Hematopoietic multipotent progenitor cell treated with erythropoietin and hydrocortisone succinate and interleukin-3 and kit ligand, for 4 days (in vitro differentiated cells): ENCODE data around the gene PLEKHO2.
A peak's percentile ranks its signal among the peaks of the same experiment; 100 is the strongest.

ENCODE experiments used
- DNase-seq: peaks from one replicate; pipeline ENCODE4 v3.0.0-alpha.2; 2015

Gene PLEKHO2

GRCh38 chr15:64828985-64829384, 12.7 kb upstream of the PLEKHO2 start:
- no peak for DNase-seq

DNA sequence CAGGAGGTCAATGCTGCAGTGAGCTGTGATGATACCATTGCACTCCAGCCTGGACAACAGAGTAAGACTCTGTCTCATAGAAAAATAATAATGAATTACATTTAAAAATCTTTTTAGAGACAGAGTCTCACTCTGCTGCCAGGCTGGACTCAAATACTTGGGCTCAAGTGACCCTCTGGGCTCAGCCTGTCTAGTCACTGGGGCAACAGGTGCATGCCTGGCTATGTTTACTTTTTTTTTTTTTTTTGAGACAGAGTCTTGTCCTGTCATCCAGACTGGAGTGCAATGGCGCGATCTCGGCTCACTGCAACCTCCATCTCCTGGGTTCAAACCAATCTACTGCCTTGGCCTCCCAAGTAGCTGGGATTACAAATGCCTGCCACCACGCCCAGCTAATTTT, 8.0 kb upstream of the PLEKHO2 start:
- DNase-seq, result no peak

- DNase-seq, result no peak
These were observed 5.6 kb upstream of the PLEKHO2 start for GRCh38 chr15:64836023-64836536.

- peak; percentile 83 for DNase-seq
These were observed 4.2 kb upstream of the PLEKHO2 start for GRCh38 chr15:64837502-64837901.

- DNase-seq, result no peak
These were observed 713 bp upstream of the PLEKHO2 start for GRCh38 chr15:64841060-64841343.

DNA sequence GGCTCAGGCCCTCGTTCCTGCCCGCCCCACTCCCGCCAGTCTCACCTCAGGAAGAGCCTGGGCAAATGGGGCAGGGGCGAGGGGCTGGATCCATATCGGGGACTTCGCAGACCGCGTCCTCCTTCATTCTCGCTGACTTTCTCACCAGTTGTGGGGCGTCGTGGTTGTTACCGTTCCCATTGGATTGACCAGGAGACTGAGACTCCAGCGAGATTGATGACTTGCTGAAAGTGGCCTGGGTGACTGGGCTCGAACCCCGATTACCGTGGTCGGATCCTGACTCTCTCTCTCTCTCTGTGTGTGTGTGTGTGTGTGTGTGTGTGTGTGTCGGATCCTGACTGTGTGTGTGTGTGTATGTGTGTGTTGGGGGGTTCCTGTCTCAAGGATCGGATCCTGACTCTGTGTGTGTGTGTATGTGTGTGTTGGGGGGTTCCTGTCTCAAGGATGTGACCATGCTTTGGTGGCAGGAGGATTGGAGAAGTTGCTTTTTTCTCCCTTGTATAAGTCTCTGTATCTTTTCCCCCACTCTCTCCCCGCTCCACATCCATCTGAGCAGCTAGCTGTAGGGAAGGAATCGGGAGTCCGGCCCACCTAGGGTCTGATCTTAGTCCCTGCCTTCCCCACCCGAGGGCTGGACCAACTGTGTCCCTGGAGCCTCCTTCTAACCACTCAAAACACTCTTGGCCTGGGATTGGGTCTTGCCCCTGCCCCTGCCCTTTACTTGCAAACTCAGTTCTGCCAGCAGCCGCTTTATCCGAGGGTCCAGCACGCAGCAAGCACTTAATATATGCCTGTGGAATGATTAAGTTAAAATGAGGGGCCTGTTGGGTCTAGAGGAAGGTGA, 603 bp downstream of the PLEKHO2 start:
- DNase-seq, result peak; percentile 45

DNA sequence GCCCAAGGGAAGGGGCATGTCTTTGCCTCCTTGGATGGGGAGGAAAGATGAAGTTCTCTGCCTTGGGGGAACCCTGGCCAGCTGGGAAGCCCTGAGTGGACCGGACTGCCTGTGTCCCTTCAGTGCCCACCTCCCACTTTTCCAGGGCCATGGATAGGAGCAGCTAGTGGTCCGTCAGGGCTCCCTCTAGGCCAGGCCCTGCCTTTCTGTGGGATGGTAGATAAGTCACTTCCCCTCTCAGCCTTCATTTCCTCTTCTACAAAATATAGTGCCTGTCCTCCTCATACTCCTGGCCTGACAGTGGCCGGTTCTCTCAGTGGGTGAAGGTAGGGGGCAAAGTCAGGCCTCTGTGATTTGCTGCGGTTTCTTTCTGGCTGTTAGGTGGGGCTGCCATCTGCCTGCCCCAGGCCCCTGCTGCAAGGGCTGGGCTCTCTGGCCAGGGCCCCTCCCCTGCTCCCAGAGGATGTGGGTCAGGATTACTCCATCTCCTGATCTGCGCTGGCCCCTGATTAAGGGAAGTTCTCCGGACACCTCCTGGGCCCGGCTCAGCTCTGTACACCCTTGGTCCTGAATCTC, 1.4 kb downstream of the PLEKHO2 start:
- DNase-seq, result peak; percentile 88

DNA sequence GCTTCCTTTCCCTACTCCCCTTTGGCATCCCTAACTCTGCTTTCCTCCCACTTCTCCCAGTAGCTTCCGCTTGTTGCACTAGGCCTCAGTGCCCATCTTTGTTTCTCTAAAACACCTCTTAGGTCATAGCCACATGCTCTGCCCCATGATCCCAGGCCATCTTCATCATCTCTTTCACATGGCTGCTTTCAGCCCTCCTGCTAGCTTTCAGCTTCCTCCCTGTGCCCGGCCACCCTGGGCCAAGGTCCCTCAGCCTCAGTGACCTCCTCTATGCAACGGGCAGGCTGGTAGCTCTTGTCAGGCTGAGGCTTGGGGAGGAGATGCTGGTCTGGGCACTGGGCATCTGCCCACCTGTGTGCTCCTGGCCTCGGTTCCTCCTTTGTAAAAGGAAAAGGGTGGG, 2.3 kb downstream of the PLEKHO2 start:
- no peak for DNase-seq

DNA sequence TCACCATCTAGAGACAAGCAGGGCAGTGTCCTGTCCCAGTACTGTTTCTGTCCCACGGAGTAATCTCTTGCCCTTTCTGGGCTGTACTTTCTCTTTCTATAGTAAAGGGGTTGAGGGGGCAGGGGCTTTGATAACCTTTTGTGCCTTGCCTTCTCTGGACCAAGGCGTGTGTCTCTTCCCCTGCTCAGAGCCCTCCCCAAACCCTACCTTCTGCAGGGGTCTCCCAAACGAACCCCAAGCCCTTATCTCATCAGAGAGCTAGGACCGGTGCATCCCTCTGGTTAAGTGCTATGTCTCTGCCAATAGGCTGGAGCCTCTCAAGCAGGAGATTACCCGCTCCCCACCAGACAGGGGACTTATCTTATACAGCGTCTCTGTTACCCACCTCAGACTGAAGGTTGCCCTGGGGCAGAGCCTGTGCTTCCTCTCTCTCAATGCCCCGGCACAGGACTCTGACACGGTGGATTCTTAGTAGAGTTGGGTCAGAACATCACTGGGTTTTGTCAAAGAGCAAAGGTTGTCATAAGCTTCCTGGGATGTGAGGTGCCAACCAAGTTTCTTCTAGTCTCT, 2.9 kb downstream of the PLEKHO2 start:
- DNase-seq, result peak; percentile 73

- peak; percentile 64 for DNase-seq
These were observed 3.5 kb downstream of the PLEKHO2 start for GRCh38 chr15:64845183-64845611.

- DNase-seq, result no peak
These were observed 4.3 kb downstream of the PLEKHO2 start for GRCh38 chr15:64845831-64846595.

- DNase-seq, result no peak
These were observed 5.3 kb downstream of the PLEKHO2 start for GRCh38 chr15:64847016-64847415.

DNA sequence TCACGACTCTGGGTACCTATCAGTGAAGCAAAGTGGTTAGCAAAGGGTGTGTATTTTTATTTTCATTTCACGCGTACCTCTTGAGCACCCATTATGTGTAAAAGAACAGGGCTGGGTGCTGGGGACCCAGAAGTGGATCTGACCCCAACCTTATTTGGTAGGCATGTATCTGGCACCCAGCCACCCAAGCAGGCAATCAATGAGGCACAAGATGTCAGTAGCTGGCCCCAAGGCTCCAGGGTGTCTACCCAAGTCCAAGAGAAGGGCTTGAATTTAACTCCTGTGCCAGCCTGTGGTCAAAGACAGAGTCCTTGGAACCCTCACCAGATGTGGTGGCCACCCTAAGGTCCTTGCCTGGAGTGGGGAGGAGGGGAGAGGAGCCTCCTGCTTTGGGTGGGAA, 5.7 kb downstream of the PLEKHO2 start:
- DNase-seq, result no peak

GRCh38 chr15:64847876-64848716, 6.4 kb downstream of the PLEKHO2 start:
- DNase-seq, result no peak

GRCh38 chr15:64850778-64851502, 9.2 kb downstream of the PLEKHO2 start:
- no peak for DNase-seq

- peak; percentile 56 for DNase-seq
These were observed 9.8 kb downstream of the PLEKHO2 start for GRCh38 chr15:64851503-64851840.

DNA sequence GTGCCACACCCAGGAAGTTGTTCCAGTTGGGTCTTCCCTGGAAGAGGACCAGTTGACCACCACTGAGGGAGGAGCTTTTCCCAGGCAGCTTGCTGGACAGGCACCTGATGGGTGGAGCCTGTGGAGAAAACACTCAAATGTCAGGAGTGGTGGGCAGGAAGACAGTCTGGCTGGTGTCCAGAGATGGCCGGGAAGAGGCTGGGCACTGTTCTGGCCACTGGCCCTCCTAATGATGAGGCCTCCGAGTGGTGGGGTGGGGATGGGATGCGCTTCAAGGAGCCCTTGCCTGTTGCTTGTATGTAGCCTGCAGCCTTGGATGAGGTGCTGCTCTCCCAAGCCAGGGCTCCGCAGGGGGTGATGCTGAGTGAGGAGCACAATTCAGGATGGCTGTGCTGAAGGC, 12.3 kb downstream of the PLEKHO2 start:
- DNase-seq, result no peak

DNA sequence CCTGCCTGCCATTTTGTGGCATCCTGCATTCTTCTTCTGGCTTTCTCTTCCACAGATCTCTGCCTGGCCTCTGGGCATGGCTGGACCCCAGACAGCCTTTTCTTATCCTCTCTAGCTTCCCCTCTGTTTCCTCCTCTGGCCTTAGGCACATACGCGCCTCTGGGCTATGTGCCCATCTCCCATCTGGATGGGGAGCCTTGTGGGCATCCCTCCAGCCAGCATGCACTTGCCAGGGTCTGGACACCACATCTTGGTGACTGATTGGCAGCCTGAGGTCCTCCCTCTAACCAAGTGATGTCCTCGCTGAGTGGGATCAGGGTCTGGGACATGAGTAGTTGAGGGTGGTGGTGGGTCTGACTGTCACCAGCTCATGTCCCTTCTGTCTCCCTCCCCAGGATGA, 12.8 kb downstream of the PLEKHO2 start:
- DNase-seq, result no peak

DNA sequence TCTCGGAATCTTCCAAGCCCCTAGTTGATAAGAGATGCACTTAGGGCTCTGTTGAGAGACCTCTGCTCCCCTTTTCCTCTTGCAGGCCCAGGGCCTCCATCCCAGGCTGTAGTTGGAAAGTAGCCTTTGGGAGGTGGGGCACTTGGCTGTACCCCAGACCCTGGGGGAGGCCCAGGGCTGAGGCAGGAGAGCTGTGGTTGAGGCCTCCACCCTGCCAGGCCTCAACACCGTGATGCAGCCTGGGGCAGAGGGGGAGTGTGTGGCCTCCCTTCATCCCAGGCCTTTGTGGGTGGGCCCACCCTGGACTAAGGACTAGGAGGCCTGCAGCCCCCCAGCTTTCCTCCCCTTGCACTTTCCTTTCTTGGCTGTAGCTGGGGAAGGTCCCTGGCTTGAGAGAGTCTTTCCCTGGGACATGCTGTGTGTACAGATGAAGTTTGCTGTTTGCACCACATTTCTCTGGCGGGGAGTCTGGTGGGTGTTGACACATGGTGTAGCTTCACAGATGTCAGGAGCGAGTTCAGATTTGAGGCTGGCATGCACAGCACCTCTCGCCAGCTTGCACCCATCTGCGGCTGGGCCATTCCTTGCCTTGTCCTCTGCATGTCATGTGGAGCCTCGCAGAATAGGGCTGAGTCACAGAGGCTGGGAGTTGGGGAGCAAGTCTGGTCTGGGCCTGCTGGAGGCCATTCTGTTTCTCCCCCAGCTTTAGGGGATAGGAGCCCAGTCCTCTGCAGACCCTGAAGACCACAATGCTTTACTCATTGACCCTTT, 13.7 kb downstream of the PLEKHO2 start:
- no peak for DNase-seq

DNA sequence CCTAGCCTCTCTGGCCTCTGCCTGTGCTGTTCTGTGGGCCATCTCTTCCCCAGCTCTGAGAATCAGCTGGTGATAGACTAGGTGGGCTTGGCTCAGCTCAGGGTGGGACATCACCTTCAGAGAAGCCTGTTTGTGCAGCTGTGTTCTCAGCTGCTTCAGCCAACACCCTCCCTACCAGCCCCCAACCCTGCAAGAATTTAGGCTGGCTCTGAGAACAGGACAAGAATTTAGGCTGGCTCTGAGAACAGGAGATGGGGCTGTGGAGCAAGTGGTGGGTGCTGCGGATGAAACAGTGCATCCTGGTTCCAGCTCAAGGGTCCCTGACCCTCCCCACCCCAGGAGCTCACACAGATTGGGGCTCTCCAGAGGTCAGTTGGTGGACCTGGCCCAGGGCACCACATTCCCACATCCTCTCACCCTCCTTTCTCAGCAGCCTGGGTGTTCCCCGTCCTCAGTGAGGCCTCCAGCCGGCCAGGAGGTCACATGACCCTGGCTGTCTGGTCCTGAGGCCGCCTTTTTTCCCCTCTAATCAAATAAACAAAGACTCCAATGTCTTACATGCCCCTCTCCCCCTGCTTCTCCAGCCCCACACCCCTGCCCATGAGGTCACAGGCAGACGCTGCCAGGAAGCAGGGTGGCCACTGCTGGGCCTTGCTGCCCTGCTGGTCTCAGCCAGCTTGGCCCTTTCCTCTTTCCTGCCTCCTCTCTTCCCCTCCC, 14.9 kb downstream of the PLEKHO2 start:
- DNase-seq, result no peak
